ENCODE data around the gene TPH1.

The TPH1 gene

DNA sequence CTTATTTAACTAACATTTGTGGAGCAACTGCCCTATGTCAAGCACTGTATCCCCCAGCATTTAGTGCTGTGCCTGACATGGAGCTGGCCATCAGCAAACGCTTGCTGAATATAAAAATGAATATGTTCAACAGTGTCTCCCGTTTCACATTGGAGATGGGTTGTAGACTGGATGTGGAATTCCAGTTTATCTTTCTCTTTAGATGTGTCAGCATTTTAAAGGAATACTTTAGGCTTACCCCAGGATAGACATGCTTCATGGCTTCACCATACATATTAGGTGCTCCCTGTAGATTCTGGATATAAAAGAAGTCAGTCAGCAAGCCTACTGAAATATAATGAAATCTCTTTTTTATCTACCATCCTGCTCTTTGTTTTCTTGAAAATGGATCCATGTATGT lies 21.3 kb upstream of the TPH1 start:
- H4K20me1 ChIP-seq (ENCODE audit: control insufficient read depth, insufficient read depth, low read depth, low read length): no peaks in the 10 kb centered on the region
- no peaks in the 10 kb centered on the region for H3K9me2 ChIP-seq (replicated peaks; ENCODE audit: control insufficient read depth, low read length)
- H3K36me3 ChIP-seq (ENCODE audit: control insufficient read depth, low read length): no peaks in the 10 kb centered on the region
- no peaks in the 10 kb centered on the region for H3K79me2 ChIP-seq (ENCODE audit: control insufficient read depth, low read length)
- H3F3A ChIP-seq (ENCODE audit: control insufficient read depth, insufficient read depth): no peaks in the 10 kb centered on the region
- no peak overlapping the region for H3K4me2 ChIP-seq (ENCODE audit: low read length)
- TF ChIP-seq, protein P1, sequence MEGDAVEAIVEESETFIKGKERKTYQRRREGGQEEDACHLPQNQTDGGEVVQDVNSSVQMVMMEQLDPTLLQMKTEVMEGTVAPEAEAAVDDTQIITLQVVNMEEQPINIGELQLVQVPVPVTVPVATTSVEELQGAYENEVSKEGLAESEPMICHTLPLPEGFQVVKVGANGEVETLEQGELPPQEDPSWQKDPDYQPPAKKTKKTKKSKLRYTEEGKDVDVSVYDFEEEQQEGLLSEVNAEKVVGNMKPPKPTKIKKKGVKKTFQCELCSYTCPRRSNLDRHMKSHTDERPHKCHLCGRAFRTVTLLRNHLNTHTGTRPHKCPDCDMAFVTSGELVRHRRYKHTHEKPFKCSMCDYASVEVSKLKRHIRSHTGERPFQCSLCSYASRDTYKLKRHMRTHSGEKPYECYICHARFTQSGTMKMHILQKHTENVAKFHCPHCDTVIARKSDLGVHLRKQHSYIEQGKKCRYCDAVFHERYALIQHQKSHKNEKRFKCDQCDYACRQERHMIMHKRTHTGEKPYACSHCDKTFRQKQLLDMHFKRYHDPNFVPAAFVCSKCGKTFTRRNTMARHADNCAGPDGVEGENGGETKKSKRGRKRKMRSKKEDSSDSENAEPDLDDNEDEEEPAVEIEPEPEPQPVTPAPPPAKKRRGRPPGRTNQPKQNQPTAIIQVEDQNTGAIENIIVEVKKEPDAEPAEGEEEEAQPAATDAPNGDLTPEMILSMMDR (IDR thresholded peaks at IDR 0.05; ENCODE audit: low read depth, low read length, poor library complexity, severe bottlenecking): no peak
- no peak for TF ChIP-seq EZH2phosphoT487 (IDR thresholded peaks at IDR 0.05; ENCODE audit: borderline replicate concordance, low read length)
- H3K9me3 ChIP-seq (ENCODE audit: control insufficient read depth, insufficient read depth, low read length): no peaks in the 10 kb centered on the region
- H3K27ac ChIP-seq (ENCODE audit: low read depth, low read length): no peak overlapping the region
- 0 out of 2 replicates have a peak, but pooled peaks cover 1% of the 10 kb centered on the region for H3K27me3 ChIP-seq (ENCODE audit: control insufficient read depth, low read length)
- H3K4me3 ChIP-seq (ENCODE audit: low read length): no peak overlapping the region
- H3K4me1 ChIP-seq (ENCODE audit: control insufficient read depth, low read length): peaks cover 5% of the 10 kb centered on the region

DNA sequence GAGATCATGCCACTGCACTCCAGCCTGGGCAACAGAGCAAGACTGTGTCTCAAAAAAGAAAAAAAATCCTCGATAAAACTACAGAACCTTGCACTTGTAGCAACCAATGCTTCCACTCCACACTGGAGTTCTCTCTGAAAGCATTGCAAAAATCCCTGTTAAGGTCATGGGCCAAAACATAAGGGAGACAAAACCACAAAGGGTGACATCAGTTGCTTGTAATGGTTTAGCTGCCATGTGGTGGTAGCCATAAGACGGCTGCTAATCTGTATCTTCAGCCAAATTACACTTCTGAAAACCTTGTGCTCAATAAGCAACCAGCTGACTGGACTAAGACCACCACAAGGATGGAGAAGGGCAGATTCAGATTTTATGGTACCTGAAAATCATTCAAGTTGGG lies 20.6 kb upstream of the TPH1 start:
- H3K9me2 ChIP-seq (replicated peaks; ENCODE audit: control insufficient read depth, low read length): no peaks in the 10 kb centered on the region
- H3K27me3 ChIP-seq (ENCODE audit: control insufficient read depth, low read length): 0 out of 2 replicates have a peak, but pooled peaks cover 2% of the 10 kb centered on the region
- TF ChIP-seq, protein P1 (IDR thresholded peaks at IDR 0.05; ENCODE audit: low read depth, low read length, poor library complexity, severe bottlenecking): no peak

DNA sequence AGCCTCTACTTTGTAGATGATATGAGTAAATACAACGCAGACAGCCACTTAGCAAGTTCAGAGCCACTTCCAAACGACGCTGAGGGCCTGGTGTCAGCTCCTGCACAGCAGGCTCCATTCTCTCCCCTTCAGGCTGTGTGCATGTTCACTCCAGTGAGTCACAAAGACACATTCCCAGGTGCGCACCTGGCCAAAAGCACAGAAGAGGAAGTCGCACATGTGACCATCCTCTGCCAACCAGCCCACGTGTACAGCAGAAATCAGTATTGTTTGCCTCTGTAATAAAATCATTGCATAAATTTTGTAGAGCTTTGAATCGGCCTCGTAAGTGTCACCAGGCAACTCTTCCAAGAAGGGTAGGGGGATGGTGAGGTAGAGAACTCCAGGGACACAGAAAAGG lies 19.5 kb upstream of the TPH1 start:
- Histone ChIP-seq H3K9me3 (ENCODE audit: control insufficient read depth, insufficient read depth, low read length) (no peaks in the 10 kb centered on the region), H3K4me3 (ENCODE audit: low read length) (no peak overlapping the region), H3K27ac (ENCODE audit: low read depth, low read length) (no peak overlapping the region), H4K20me1 (ENCODE audit: control insufficient read depth, insufficient read depth, low read depth, low read length) (no peaks in the 10 kb centered on the region), H3K4me1 (ENCODE audit: control insufficient read depth, low read length) (peaks cover 5% of the 10 kb centered on the region), H3K9me2 (replicated peaks; ENCODE audit: control insufficient read depth, low read length) (no peaks in the 10 kb centered on the region), H3K36me3 (ENCODE audit: control insufficient read depth, low read length) (no peaks in the 10 kb centered on the region), H3K4me2 (ENCODE audit: low read length) (no peak overlapping the region), H3F3A (ENCODE audit: control insufficient read depth, insufficient read depth) (no peaks in the 10 kb centered on the region), H3K27me3 (ENCODE audit: control insufficient read depth, low read length) (0 out of 2 replicates have a peak, but pooled peaks cover 2% of the 10 kb centered on the region), H3K79me2 (ENCODE audit: control insufficient read depth, low read length) (no peaks in the 10 kb centered on the region)
- TF ChIP-seq, protein P1 (IDR thresholded peaks at IDR 0.05; ENCODE audit: low read depth, low read length, poor library complexity, severe bottlenecking): no peak
- no peak for TF ChIP-seq EZH2phosphoT487 (IDR thresholded peaks at IDR 0.05; ENCODE audit: borderline replicate concordance, low read length)

More for the DNA sequence above, 20.6 kb upstream of the TPH1 start:
- Histone ChIP-seq H3K4me3 (ENCODE audit: low read length) (no peak overlapping the region), H3K4me2 (ENCODE audit: low read length) (no peak overlapping the region), H3K27ac (ENCODE audit: low read depth, low read length) (no peak overlapping the region), H4K20me1 (ENCODE audit: control insufficient read depth, insufficient read depth, low read depth, low read length) (no peaks in the 10 kb centered on the region), H3K79me2 (ENCODE audit: control insufficient read depth, low read length) (no peaks in the 10 kb centered on the region), H3K9me3 (ENCODE audit: control insufficient read depth, insufficient read depth, low read length) (no peaks in the 10 kb centered on the region), H3K4me1 (ENCODE audit: control insufficient read depth, low read length) (peaks cover 5% of the 10 kb centered on the region), H3F3A (ENCODE audit: control insufficient read depth, insufficient read depth) (no peaks in the 10 kb centered on the region), H3K36me3 (ENCODE audit: control insufficient read depth, low read length) (no peaks in the 10 kb centered on the region)

Data from DOHH2 (cell line).